Measurements from ENCODE around the gene CFAP46. TPM values are rescaled to one million over a fixed set of nuclear protein-coding genes. Genes with fewer than 3 reads are reported as not detected.
A peak's percentile ranks its signal among the peaks of the same experiment; 100 is the strongest.
"Not testable (repeated sequence)": the region's sequence is repeated elsewhere in the genome, so short reads cannot be mapped to it uniquely, and the experiment has no call there.

The CFAP46 gene
- total RNA-seq, 1 donor from 2014 or later = 5.2 TPM

DNA sequence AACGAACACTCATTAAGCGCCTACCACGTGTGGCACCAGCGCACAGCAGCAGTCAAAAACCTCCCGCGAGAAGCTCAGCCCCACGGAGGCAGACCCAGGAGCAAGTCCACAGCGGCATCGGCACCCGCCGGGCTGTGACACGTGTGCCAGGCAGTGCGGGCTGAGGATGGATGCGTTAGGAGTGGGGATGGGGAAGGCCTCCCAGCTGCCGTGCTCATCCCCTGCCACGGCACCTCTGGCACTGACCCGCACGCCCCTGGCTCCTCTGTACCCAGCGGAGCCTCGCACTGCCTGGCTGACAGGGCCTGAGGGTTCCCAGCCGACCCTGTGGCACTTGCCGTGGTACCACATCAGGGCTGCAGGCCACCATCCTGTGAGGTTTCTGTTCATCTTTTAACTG is 16.8 kb downstream of the CFAP46 start:
- H3K4me1 Mint-ChIP-seq (ENCODE audit: low read depth, unreplicated experiment) = no peaks in the 10 kb centered on the region
- no peak overlapping the region for H3K4me3 Mint-ChIP-seq (ENCODE audit: unreplicated experiment)
- TF ChIP-seq, protein P1, sequence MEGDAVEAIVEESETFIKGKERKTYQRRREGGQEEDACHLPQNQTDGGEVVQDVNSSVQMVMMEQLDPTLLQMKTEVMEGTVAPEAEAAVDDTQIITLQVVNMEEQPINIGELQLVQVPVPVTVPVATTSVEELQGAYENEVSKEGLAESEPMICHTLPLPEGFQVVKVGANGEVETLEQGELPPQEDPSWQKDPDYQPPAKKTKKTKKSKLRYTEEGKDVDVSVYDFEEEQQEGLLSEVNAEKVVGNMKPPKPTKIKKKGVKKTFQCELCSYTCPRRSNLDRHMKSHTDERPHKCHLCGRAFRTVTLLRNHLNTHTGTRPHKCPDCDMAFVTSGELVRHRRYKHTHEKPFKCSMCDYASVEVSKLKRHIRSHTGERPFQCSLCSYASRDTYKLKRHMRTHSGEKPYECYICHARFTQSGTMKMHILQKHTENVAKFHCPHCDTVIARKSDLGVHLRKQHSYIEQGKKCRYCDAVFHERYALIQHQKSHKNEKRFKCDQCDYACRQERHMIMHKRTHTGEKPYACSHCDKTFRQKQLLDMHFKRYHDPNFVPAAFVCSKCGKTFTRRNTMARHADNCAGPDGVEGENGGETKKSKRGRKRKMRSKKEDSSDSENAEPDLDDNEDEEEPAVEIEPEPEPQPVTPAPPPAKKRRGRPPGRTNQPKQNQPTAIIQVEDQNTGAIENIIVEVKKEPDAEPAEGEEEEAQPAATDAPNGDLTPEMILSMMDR (IDR thresholded peaks at IDR 0.05; ENCODE audit: partially characterized antibody, unreplicated experiment) = no peak
- peaks cover 4% of the 10 kb centered on the region for H3K36me3 Mint-ChIP-seq (ENCODE audit: unreplicated experiment)
- DNase-seq = peak; percentile 10
- no peak overlapping the region for H3K27ac Mint-ChIP-seq (ENCODE audit: unreplicated experiment)
- peaks cover 4% of the 10 kb centered on the region for H3K9me3 Mint-ChIP-seq (ENCODE audit: unreplicated experiment)
- H3K27me3 Mint-ChIP-seq (ENCODE audit: unreplicated experiment) = peaks cover 4% of the 10 kb centered on the region

DNA sequence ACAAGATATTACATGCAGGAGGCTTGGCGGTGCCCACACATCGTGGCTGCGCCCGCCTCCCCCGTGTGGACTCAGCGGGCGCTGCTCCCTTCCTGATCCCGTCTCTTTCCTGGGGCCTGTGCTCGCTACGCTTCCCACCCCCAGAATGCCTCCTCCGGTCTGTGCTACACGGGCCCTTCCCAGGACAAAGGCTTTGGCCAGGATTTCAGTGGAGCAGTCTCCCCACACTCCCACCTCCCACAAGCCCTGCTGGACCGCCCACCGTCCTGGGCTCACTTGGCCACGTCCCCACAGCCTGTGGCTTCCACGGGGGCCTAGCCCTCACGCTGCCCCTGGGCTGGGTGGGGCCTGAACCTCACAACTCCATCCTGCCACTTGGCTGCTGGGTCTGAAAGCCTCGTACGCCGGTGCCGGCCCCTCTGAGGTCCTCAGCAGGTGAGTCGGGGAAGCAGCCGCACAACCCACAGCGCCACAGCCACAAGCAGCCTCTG is 17.3 kb downstream of the CFAP46 start:
- H3K27ac Mint-ChIP-seq (ENCODE audit: unreplicated experiment) = no peak overlapping the region
- no peak overlapping the region for H3K4me3 Mint-ChIP-seq (ENCODE audit: unreplicated experiment)
- H3K27me3 Mint-ChIP-seq (ENCODE audit: unreplicated experiment) = peaks cover 4% of the 10 kb centered on the region
- peaks cover 4% of the 10 kb centered on the region for H3K9me3 Mint-ChIP-seq (ENCODE audit: unreplicated experiment)
- no peaks in the 10 kb centered on the region for H3K4me1 Mint-ChIP-seq (ENCODE audit: low read depth, unreplicated experiment)
- no peak for DNase-seq
- peaks cover 4% of the 10 kb centered on the region for H3K36me3 Mint-ChIP-seq (ENCODE audit: unreplicated experiment)
- TF ChIP-seq, protein P1 (IDR thresholded peaks at IDR 0.05; ENCODE audit: partially characterized antibody, unreplicated experiment) = no peak

DNA sequence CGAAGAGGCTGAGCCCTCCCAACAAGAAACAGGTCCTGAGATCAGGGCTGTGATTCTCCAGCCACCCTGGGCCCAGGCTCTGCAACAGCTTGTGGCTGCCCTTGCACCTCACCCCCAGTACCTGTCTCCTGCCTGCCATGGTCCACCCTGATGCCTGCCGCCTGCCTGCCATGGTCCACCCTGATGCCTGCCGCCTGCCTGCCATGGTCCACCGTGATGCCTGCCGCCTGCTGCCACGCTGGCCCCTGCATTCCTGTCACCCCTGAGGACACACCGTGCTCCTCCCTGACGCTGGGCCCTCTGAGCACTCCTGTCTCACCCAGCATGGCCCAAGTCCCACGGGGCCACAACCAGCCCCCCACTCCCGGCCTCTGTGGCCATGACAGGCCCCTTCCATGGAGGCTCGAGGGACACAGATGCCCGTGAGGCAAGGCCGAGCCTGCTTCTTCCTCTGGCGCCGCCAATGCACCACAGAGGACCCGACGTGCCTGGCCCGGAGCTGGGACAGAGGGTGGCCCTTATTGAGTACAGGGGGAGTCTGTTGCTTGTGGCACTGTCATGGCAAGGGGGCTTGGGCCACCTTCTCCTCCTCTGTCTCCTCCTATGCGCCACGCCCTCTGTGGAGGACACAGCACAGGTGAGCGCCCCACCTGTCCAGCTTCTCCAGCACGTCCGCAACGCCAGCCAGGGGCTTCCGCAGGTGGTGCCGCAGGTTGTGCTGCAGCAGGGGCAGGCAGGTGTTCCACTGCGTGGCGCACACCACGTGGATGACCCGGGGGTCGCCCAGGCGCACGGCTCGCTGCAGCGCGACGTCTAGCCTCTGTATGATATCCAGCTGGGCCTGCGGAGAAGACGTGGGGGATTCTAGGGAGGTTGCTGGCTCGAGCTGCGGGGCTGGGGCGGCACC is 18.1 kb downstream of the CFAP46 start:
- peaks cover 4% of the 10 kb centered on the region for H3K27me3 Mint-ChIP-seq (ENCODE audit: unreplicated experiment)
- DNase-seq = peak; percentile 11
- peaks cover under 1% of the 10 kb centered on the region for H3K36me3 Mint-ChIP-seq (ENCODE audit: unreplicated experiment)
- H3K27ac Mint-ChIP-seq (ENCODE audit: unreplicated experiment) = no peak overlapping the region
- H3K9me3 Mint-ChIP-seq (ENCODE audit: unreplicated experiment) = peaks cover 4% of the 10 kb centered on the region
- no peaks in the 10 kb centered on the region for H3K4me1 Mint-ChIP-seq (ENCODE audit: low read depth, unreplicated experiment)
- TF ChIP-seq, protein P1 (IDR thresholded peaks at IDR 0.05; ENCODE audit: partially characterized antibody, unreplicated experiment) = no peak
- H3K4me3 Mint-ChIP-seq (ENCODE audit: unreplicated experiment) = no peak overlapping the region

DNA sequence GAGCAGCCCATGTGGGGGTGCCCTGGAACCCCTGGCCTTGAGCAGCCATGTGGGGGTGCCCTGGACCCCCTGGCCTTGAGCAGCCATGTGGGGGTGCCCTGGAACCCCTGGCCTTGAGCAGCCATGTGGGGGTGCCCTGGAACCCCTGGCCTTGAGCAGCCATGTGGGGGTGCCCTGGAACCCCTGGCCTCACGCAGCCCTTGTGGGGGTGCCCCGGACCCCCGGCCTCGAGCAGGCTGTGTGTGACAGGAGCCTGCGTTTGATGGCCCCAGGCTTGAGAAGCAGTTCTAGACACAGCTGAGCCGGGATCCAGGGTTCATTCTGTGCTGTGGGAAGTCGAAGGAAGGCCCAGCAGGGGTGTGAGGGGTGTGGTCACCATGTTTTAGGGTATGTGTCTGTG is 19.0 kb downstream of the CFAP46 start:
- DNase-seq = peak; percentile 12
- H3K9me3 Mint-ChIP-seq (ENCODE audit: unreplicated experiment); H3K4me3 Mint-ChIP-seq (ENCODE audit: unreplicated experiment); H3K36me3 Mint-ChIP-seq (ENCODE audit: unreplicated experiment); H3K27ac Mint-ChIP-seq (ENCODE audit: unreplicated experiment); H3K27me3 Mint-ChIP-seq (ENCODE audit: unreplicated experiment); H3K4me1 Mint-ChIP-seq (ENCODE audit: low read depth, unreplicated experiment): not testable (repeated sequence)

DNA sequence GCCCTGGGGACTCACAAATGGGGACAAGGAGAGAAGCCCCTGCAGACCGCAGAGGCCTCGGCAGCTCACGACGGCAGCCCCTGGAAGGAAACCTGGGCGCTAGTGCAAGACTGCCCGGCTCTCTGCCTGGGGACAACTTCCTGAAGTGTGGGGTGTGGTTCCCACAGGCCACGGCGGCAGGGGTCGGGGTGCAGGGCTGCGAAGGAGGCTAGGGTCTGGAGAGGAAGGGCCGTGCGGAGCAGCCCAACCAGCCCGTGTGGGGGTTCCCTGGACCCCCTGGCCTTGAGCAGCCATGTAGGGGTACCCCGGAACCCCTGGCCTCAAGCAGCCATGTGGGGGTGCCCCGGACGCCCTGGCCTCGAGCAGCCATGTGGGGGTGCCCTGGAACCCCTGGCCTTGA is 19.5 kb downstream of the CFAP46 start:
- Mint-ChIP-seq H3K27me3 (ENCODE audit: unreplicated experiment) (peaks cover 4% of the 10 kb centered on the region), H3K4me1 (ENCODE audit: low read depth, unreplicated experiment) (no peaks in the 10 kb centered on the region), H3K27ac (ENCODE audit: unreplicated experiment) (no peak overlapping the region), H3K9me3 (ENCODE audit: unreplicated experiment) (peaks cover 4% of the 10 kb centered on the region), H3K4me3 (ENCODE audit: unreplicated experiment) (no peak overlapping the region), H3K36me3 (ENCODE audit: unreplicated experiment) (no peaks in the 10 kb centered on the region)
- DNase-seq = no peak
- TF ChIP-seq, protein P1 (IDR thresholded peaks at IDR 0.05; ENCODE audit: partially characterized antibody, unreplicated experiment) = no peak

Data from glutamatergic neuron (in vitro differentiated cells).